H9 (cell line): Measurements from ENCODE around the gene NFATC4. TPM values are rescaled to one million over a fixed set of nuclear protein-coding genes. Genes with fewer than 3 reads are reported as not detected.

Experiments
- DNase-seq: peaks from one replicate; pipeline ENCODE4 v3.0.0-alpha.2; 2017
- H2AFZ ChIP-seq: one replicate; pipeline ENCODE4 v1.6.1; 2013; ENCODE audit warnings: mild to moderate bottlenecking, low read length, control low read depth, moderate library complexity
- H2AK5ac ChIP-seq: 2 replicates; pipeline ENCODE4 v1.6.1; 2013; ENCODE audit warnings: low read length, control low read depth, mixed read lengths; ENCODE audit not compliant: insufficient read length
- H2BK120ac ChIP-seq: one replicate; pipeline ENCODE4 v1.6.1; 2013; ENCODE audit warnings: low read depth, mild to moderate bottlenecking, low read length, control low read depth, inconsistent platforms; ENCODE audit not compliant: poor library complexity, severe bottlenecking
- H2BK12ac ChIP-seq: 2 replicates; pipeline ENCODE4 v1.6.1; 2013; ENCODE audit warnings: low read length, control low read depth, mixed read lengths, low read depth; ENCODE audit not compliant: insufficient read length
- H2BK15ac ChIP-seq: 2 replicates; pipeline ENCODE4 v1.6.1; 2013; ENCODE audit warnings: low read depth, low read length, control low read depth
- H2BK20ac ChIP-seq: one replicate; pipeline ENCODE4 v1.6.1; 2013; ENCODE audit warnings: low read depth, mild to moderate bottlenecking, low read length, control low read depth, inconsistent platforms; ENCODE audit not compliant: poor library complexity, severe bottlenecking
- H2BK5ac ChIP-seq: 2 replicates; pipeline ENCODE4 v1.6.1; 2013; ENCODE audit warnings: low read length, control low read depth, mixed read lengths; ENCODE audit not compliant: insufficient read length
- H3K14ac ChIP-seq: 2 replicates; pipeline ENCODE4 v1.6.1; 2013; ENCODE audit warnings: low read length, control low read depth; ENCODE audit not compliant: insufficient read depth
- H3K18ac ChIP-seq: 2 replicates; pipeline ENCODE4 v1.6.1; 2013; ENCODE audit warnings: low read depth, mild to moderate bottlenecking, mixed read lengths, low read length, control low read depth; ENCODE audit not compliant: insufficient read length
- H3K23ac ChIP-seq: 2 replicates; pipeline ENCODE4 v1.6.1; 2013; ENCODE audit warnings: low read length, control low read depth, mixed read lengths, low read depth; ENCODE audit not compliant: insufficient read length
- H3K23me2 ChIP-seq: 2 replicates; pipeline ENCODE4 v1.6.1; 2013; ENCODE audit warnings: low read depth, mild to moderate bottlenecking, mixed read lengths, low read length, control low read depth; ENCODE audit not compliant: insufficient read length, poor library complexity, severe bottlenecking
- H3K27ac ChIP-seq: 2 replicates; pipeline ENCODE4 v1.5.1; 2013; ENCODE audit warnings: low read length, control low read depth, mixed read lengths, low read depth; ENCODE audit not compliant: insufficient read length
- H3K27me3 ChIP-seq: 2 replicates; pipeline ENCODE4 v1.6.1; 2013; ENCODE audit warnings: low read length, control low read depth, inconsistent platforms; ENCODE audit not compliant: insufficient read depth
- H3K4ac ChIP-seq: 2 replicates; pipeline ENCODE4 v1.6.1; 2013; ENCODE audit warnings: low read depth, mild to moderate bottlenecking, control low read depth, inconsistent platforms, low read length, moderate library complexity
- H3K4me1 ChIP-seq: 2 replicates; pipeline ENCODE4 v1.6.1; 2013; ENCODE audit warnings: low read length, control low read depth, inconsistent platforms; ENCODE audit not compliant: insufficient read depth
- H3K4me2 ChIP-seq: 2 replicates; pipeline ENCODE4 v1.6.1; 2013; ENCODE audit warnings: low read length, control low read depth, mixed read lengths; ENCODE audit not compliant: insufficient read length, insufficient read depth
- H3K56ac ChIP-seq: 2 replicates; pipeline ENCODE4 v1.6.1; 2013; ENCODE audit warnings: low read depth, mild to moderate bottlenecking, mixed read lengths, low read length, control low read depth; ENCODE audit not compliant: insufficient read length
- H3K79me1 ChIP-seq: 2 replicates; pipeline ENCODE4 v1.6.1; 2013; ENCODE audit warnings: low read depth, mild to moderate bottlenecking, moderate library complexity, low read length, control low read depth, inconsistent platforms; ENCODE audit not compliant: insufficient read depth, poor library complexity, severe bottlenecking
- H3K79me2 ChIP-seq: 2 replicates; pipeline ENCODE4 v1.6.1; 2013; ENCODE audit warnings: low read length, control low read depth, inconsistent platforms; ENCODE audit not compliant: insufficient read depth
- H3K9ac ChIP-seq: 2 replicates; pipeline ENCODE4 v1.6.1; 2013; ENCODE audit warnings: low read length, control low read depth, mixed read lengths; ENCODE audit not compliant: insufficient read length; ENCODE audit errors: extremely low read depth
- H3K9me3 ChIP-seq: one replicate; pipeline ENCODE4 v1.6.1; 2013; ENCODE audit warnings: low read depth, low read length, inconsistent platforms; ENCODE audit not compliant: control insufficient read depth
- H3T11ph ChIP-seq: one replicate; pipeline ENCODE4 v1.6.1; 2013; ENCODE audit warnings: mild to moderate bottlenecking, low read length, control low read depth, inconsistent platforms
- H4K20me1 ChIP-seq: one replicate; pipeline ENCODE4 v1.6.1; 2013; ENCODE audit not compliant: control insufficient read depth, insufficient read length, insufficient read depth
- H4K5ac ChIP-seq: 2 replicates; pipeline ENCODE4 v1.6.1; 2013; ENCODE audit warnings: low read depth, mild to moderate bottlenecking, mixed read lengths, low read length, control low read depth; ENCODE audit not compliant: insufficient read length
- H4K8ac ChIP-seq: replicated peaks from 2 replicates; pipeline ENCODE4 v1.6.1; 2013; ENCODE audit warnings: low read length, control low read depth, mixed read lengths, low read depth; ENCODE audit not compliant: insufficient read length
- H4K91ac ChIP-seq: 2 replicates; pipeline ENCODE4 v1.6.1; 2013; ENCODE audit warnings: low read depth, mild to moderate bottlenecking, moderate library complexity, mixed read lengths, low read length, control low read depth; ENCODE audit not compliant: insufficient read length
- H3K27ac Mint-ChIP-seq, 3 experiments: 2 replicates in 2 of 3; 3 replicates in 1 of 3; pipeline ENCODE4 v1.8.0; 2020 to 2021; ENCODE audit warnings: mixed read lengths in 3 of 3, mild to moderate bottlenecking in 1 of 3, moderate library complexity in 1 of 3
- H3K27me3 Mint-ChIP-seq: 2 replicates; pipeline ENCODE4 v1.8.0; 2021; ENCODE audit warnings: low read depth, mild to moderate bottlenecking, moderate library complexity, mixed read lengths
- H3K36me3 Mint-ChIP-seq, 3 experiments: 2 replicates in 2 of 3; 3 replicates in 1 of 3; pipeline ENCODE4 v1.8.0; 2020 to 2021; ENCODE audit warnings: low read depth in 3 of 3, mixed read lengths in 3 of 3; ENCODE audit not compliant: insufficient read depth in 1 of 3
- H3K4me1 Mint-ChIP-seq, 2 experiments: 2 replicates each; pipeline ENCODE4 v1.8.0; 2020; ENCODE audit warnings: mixed read lengths in 2 of 2
- H3K4me3 Mint-ChIP-seq, 2 experiments: 2 replicates in 1 of 2; 3 replicates in 1 of 2; pipeline ENCODE4 v1.8.0; 2020 to 2021; ENCODE audit warnings: mild to moderate bottlenecking in 2 of 2, mixed read lengths in 2 of 2, moderate library complexity in 1 of 2
- H3K9me3 Mint-ChIP-seq, 2 experiments: 2 replicates in 1 of 2; 3 replicates in 1 of 2; pipeline ENCODE4 v1.8.0; 2020; ENCODE audit warnings: mild to moderate bottlenecking in 2 of 2, mixed read lengths in 2 of 2, moderate library complexity in 1 of 2
- WGBS: extraction: QIAGEN DNeasy Blood & Tissue Kit; methylation state at CpG from one replicate; pipeline ENCODE4 v1.1.7; 2013; ENCODE audit warnings: missing lambda C conversion rate, low lambda C conversion rate, mixed read lengths; ENCODE audit not compliant: insufficient read length; ENCODE audit errors: extremely low coverage; 5-methylcytosine and 5-hydroxymethylcytosine counted together
- long read RNA-seq: library from polyadenylated mRNA; unstranded; transcript quantifications from one replicate; pipeline ENCODE4 v2.0.0, GENCODE V29; 2020
- total RNA-seq: library from RNA; stranded (reverse); gene quantifications from 2 replicates; pipeline ENCODE4 v1.2.1, GENCODE V29; 2021
- TF ChIP-seq, protein P1 (sequence below): fragments of 200-600 bp; sonication (generic); conservative IDR thresholded peaks from 3 replicates; pipeline ENCODE4 v1.8.0; 2021; ENCODE audit warnings: antibody characterized with exemption, mild to moderate bottlenecking

The NFATC4 gene
- total RNA-seq, result 43.0 and 46.4 TPM in 2 replicates
- long read RNA-seq, full-length matches to known transcripts, result 3 of 8 reads
- long read RNA-seq, partial matches to known transcripts, result 3 of 8 reads
- long read RNA-seq, other reads (novel, unspliced or antisense), result 2 of 8 reads

DNA sequence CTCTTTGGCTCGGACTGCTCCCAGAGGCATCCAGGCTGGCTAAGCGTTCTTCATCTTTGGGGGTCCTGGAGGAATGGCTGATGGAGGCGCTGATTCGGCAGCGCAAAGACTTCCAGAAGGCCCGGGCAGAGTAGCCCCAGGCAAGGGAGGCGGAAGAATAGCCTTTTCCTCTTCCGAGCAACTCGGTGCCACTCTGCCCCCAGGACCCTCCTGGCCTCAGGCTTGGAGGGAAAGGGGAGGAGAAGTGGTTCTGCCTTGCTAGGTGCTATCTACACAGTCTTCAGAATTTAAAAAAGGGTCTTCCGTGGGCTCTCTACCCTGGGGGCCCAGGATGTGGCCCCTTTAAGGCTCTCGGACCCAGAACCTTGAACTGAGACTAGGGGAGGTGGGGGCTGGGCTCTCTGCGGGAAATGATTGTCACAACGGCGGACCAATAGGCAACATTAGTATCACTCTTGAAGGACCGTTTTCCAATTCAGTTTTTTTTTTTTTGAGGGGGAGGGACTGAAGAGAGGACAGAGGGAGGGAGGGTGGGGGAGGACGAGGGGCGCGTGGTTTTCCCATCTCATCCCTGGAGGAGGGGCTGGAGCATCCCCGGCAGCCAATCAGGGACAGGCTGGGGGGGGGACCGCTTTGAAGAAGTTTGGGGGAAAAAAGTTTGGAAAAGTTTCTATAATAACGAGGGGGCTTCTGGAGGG is at the start of gene NFATC4:
Gene NFATC4, plus strand, starts transcription at position 671 of the 698 bp plus-strand sequence. CDS start 157 bp downstream, outside the sequence.
- no peaks in the 10 kb centered on the region for H3K79me1 ChIP-seq
- Mint-ChIP-seq H3K4me3 (peak within 1 kb of the TSS; percentile 77 to 93), H3K27ac (peak within 1 kb of the TSS; percentile 94 to 98 (median 95)), H3K9me3 (no peaks in the 10 kb centered on the region), H3K4me1 (peaks cover 16 to 17% of the 10 kb centered on the region in 2 experiments), H3K36me3 (peaks cover 0 to 14% (median 6%) of the 10 kb centered on the region in 3 experiments; a peak in 5 of 7 replicates), H3K27me3 (peaks cover 21% of the 10 kb centered on the region)
- no peaks in the 10 kb centered on the region; the same call in 1 of the 2 replicates for H3K4me1 ChIP-seq
- no peaks in the 10 kb centered on the region for H4K20me1 ChIP-seq
- peak within 1 kb of the TSS; percentile 6 for H3K14ac ChIP-seq
- H2BK120ac ChIP-seq, result peak within 1 kb of the TSS; percentile 50
- no peak within 1 kb of the TSS for H4K8ac ChIP-seq
- H2BK5ac ChIP-seq, result no peak within 1 kb of the TSS
- peak; percentile 89 for DNase-seq
- no CpG with 5 or more reads among the region's 21 CpGs for WGBS
- no peak within 1 kb of the TSS for H4K91ac ChIP-seq
- no peak within 1 kb of the TSS for H2BK20ac ChIP-seq
- peaks cover 19% of the 10 kb centered on the region for H3K23me2 ChIP-seq
- no peak within 1 kb of the TSS for H3K27ac ChIP-seq
- no peak within 1 kb of the TSS for H2BK12ac ChIP-seq
- H3K27me3 ChIP-seq, result no peaks in the 10 kb centered on the region
- H3K9me3 ChIP-seq, result no peaks in the 10 kb centered on the region
- TF ChIP-seq, protein P1, sequence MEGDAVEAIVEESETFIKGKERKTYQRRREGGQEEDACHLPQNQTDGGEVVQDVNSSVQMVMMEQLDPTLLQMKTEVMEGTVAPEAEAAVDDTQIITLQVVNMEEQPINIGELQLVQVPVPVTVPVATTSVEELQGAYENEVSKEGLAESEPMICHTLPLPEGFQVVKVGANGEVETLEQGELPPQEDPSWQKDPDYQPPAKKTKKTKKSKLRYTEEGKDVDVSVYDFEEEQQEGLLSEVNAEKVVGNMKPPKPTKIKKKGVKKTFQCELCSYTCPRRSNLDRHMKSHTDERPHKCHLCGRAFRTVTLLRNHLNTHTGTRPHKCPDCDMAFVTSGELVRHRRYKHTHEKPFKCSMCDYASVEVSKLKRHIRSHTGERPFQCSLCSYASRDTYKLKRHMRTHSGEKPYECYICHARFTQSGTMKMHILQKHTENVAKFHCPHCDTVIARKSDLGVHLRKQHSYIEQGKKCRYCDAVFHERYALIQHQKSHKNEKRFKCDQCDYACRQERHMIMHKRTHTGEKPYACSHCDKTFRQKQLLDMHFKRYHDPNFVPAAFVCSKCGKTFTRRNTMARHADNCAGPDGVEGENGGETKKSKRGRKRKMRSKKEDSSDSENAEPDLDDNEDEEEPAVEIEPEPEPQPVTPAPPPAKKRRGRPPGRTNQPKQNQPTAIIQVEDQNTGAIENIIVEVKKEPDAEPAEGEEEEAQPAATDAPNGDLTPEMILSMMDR, result no peak
- peak within 1 kb of the TSS; percentile 69 for H3K4me2 ChIP-seq
- H2AK5ac ChIP-seq, result no peak within 1 kb of the TSS
- no peak within 1 kb of the TSS for H3K23ac ChIP-seq
- H3K4ac ChIP-seq, result no peak within 1 kb of the TSS; the same call in 1 of the 2 replicates
- no peak within 1 kb of the TSS for H2BK15ac ChIP-seq
- no peak within 1 kb of the TSS for H3T11ph ChIP-seq
- peak within 1 kb of the TSS; percentile 12 for H3K18ac ChIP-seq
- H4K5ac ChIP-seq, result no peak within 1 kb of the TSS
- no peak within 1 kb of the TSS for H3K9ac ChIP-seq
- no peaks in the 10 kb centered on the region for H3K79me2 ChIP-seq
- no peak within 1 kb of the TSS for H2AFZ ChIP-seq
- no peak within 1 kb of the TSS for H3K56ac ChIP-seq
